ENCODE data around the gene SLC24A3.

DNA sequence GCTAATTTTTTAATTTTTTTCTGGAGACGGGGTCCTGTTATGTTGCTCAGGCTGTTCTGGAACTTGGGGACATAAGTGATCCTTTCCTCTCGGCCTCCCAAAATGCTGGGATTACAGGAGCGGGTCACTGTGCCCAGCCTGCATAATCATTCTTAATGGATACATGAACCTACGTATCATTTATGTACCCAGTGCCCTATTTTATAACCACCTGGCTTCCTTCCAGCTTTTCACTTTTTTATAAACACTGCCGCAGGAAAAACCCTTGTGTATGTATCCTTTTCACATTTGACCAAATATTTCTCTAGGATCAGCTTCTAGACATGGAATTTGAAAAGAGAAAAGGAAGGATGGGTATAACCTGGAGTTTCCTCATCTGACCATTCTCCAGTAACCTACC, 460.1 kb downstream of the SLC24A3 start:
- TF ChIP-seq, protein P1, sequence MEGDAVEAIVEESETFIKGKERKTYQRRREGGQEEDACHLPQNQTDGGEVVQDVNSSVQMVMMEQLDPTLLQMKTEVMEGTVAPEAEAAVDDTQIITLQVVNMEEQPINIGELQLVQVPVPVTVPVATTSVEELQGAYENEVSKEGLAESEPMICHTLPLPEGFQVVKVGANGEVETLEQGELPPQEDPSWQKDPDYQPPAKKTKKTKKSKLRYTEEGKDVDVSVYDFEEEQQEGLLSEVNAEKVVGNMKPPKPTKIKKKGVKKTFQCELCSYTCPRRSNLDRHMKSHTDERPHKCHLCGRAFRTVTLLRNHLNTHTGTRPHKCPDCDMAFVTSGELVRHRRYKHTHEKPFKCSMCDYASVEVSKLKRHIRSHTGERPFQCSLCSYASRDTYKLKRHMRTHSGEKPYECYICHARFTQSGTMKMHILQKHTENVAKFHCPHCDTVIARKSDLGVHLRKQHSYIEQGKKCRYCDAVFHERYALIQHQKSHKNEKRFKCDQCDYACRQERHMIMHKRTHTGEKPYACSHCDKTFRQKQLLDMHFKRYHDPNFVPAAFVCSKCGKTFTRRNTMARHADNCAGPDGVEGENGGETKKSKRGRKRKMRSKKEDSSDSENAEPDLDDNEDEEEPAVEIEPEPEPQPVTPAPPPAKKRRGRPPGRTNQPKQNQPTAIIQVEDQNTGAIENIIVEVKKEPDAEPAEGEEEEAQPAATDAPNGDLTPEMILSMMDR (conservative IDR thresholded peaks at IDR 0.05; ENCODE audit: low read length) = no peak
- no peak for TF ChIP-seq EZH2phosphoT487 (IDR thresholded peaks at IDR 0.05; ENCODE audit: borderline replicate concordance)
